K562 (cell line): ENCODE measurements around the gene DUS3L. TPM values are rescaled to one million over a fixed set of nuclear protein-coding genes. Genes with fewer than 3 reads are reported as not detected.

Experiments used
- ATF1 ChIP-seq, 2 experiments: fragments of 450-650 bp in 1 of 2; IDR thresholded peaks; 2 replicates each; pipeline ENCODE4 v1.6.1; 2016; ENCODE audit warnings: missing compliant biosample characterization in 1 of 2, missing genetic modification characterization in 1 of 2
- BACH1 ChIP-seq: fragments of 200-800 bp; sonication (Bioruptor generic); IDR thresholded peaks from 2 replicates; pipeline ENCODE4 v1.6.1; 2016; ENCODE audit warnings: missing genetic modification characterization, missing compliant biosample characterization
- CCNT2 ChIP-seq: IDR thresholded peaks from 2 replicates; pipeline ENCODE4 v1.6.1; 2011; ENCODE audit warnings: borderline replicate concordance, low read depth, mild to moderate bottlenecking, moderate library complexity, mixed read lengths, low read length; ENCODE audit not compliant: insufficient read length; ENCODE audit errors: extremely low read depth
- GATA2 ChIP-seq: sonication (generic); formaldehyde crosslinking; IDR thresholded peaks from 2 replicates; pipeline ENCODE4 v1.4.0; 2020; ENCODE audit warnings: mild to moderate bottlenecking, missing genetic modification reagents
- HNRNPUL1 ChIP-seq: fragments of 200-400 bp; formaldehyde crosslinking; IDR thresholded peaks from 2 replicates; pipeline ENCODE4 v1.6.1; 2017; ENCODE audit warnings: low read length
- MXI1 ChIP-seq: IDR thresholded peaks from 2 replicates; pipeline ENCODE4 v1.6.1; 2011; ENCODE audit warnings: low read depth, mild to moderate bottlenecking, improper control_type of control experiment, low read length
- NFRKB ChIP-seq: fragments of 450-650 bp; IDR thresholded peaks from 2 replicates; pipeline ENCODE4 v1.6.1; 2016; ENCODE audit warnings: low read depth
- REST ChIP-seq, 2 experiments: fragments of 450-650 bp; formaldehyde crosslinking in 1 of 2; IDR thresholded peaks; 2 replicates each; pipeline versions ENCODE4 v1.4.0 to v1.6.1; 2014 to 2020; ENCODE audit warnings: mild to moderate bottlenecking in 2 of 2, borderline replicate concordance in 1 of 2, low read depth in 1 of 2
- TBL1XR1 ChIP-seq, 2 experiments: IDR thresholded peaks; 2 replicates each; pipeline ENCODE4 v1.6.1; 2012; ENCODE audit warnings: improper control_type of control experiment in 2 of 2, low read length in 2 of 2, mild to moderate bottlenecking in 1 of 2
- ZMIZ1 ChIP-seq, 2 experiments: fragments of 150-350 bp in 1 of 2; IDR thresholded peaks; 2 replicates each; pipeline ENCODE4 v1.6.1; 2012 to 2016; ENCODE audit warnings: low read depth in 2 of 2, low read length in 2 of 2, mild to moderate bottlenecking in 1 of 2, moderate library complexity in 1 of 2
- ZNF184 ChIP-seq: sonication (generic); formaldehyde crosslinking; IDR thresholded peaks from 2 replicates; pipeline ENCODE4 v1.5.0; 2020; ENCODE audit warnings: missing genetic modification reagents
- ZNF274 ChIP-seq: IDR thresholded peaks from 2 replicates; pipeline ENCODE4 v1.6.1; 2011; ENCODE audit warnings: low read depth, mild to moderate bottlenecking, low read length, moderate library complexity, borderline replicate concordance
- ZNF589 ChIP-seq: fragments of 200-800 bp; sonication (Bioruptor generic); IDR thresholded peaks from 2 replicates; pipeline ENCODE4 v1.6.1; 2016; ENCODE audit warnings: low read depth, missing genetic modification characterization, missing compliant biosample characterization
- ZZZ3 ChIP-seq: fragments of 450-650 bp; IDR thresholded peaks from 2 replicates; pipeline ENCODE4 v1.6.1; 2016; ENCODE audit warnings: antibody characterized with exemption, mild to moderate bottlenecking, moderate library complexity
- polyA plus RNA-seq, 8 experiments: library from polyadenylated mRNA; depleted of rRNA in 4 of 8; stranded (reverse) in 5 of 8; unstranded in 3 of 8; fragments of >200 nt; fragmentation: Nextera tagmentation in 2 of 8; fragmentation: Illumina TruSeq in 1 of 8; extraction: Ambion mirVana in 2 of 8; extraction: Trizol in 1 of 8; gene quantifications; 2 replicates each; pipeline versions ENCODE4 v1.2.1 to v1.2.3, GENCODE V29; 2011 to 2014; ENCODE audit warnings: inconsistent platforms in 1 of 8, missing spikeins in 1 of 8
- total RNA-seq, 7 experiments: library from RNA; depleted of rRNA in 6 of 7; stranded (reverse); fragments of >200 nt in 6 of 7; fragmentation: Illumina TruSeq in 2 of 7; extraction: Trizol in 2 of 7; gene quantifications; 2 replicates each; pipeline versions ENCODE4 v1.2.1 to v1.2.3, GENCODE V29; 2011 to 2021; ENCODE audit warnings: low replicate concordance in 1 of 7

The DUS3L gene
- total and polyA plus RNA-seq, 9 of the 15 experiments (the other 6 are each of a cell fraction or from before 2014, with no cell fraction given): 1.7 to 102 (median 77.5) TPM

GRCh38 chr19:5799247-5800241, 8.6 kb upstream of the DUS3L start (continued):
- TF ChIP-seq MXI1 (peak; percentile 53; the same call in 1 of the 2 replicates), NFRKB (no peak), ZNF274 (peak; percentile 67; the same call in 1 of the 2 replicates), ZZZ3 (no peak), TBL1XR1 (IDR thresholded peaks at IDR 0.05; ENCODE audit: low read length in 2 of 2) (peak; percentile 16 to 85; a peak in 3 of 4 replicates), ZNF589 (CRISPR knock-in tag) (peak; percentile 97), ZMIZ1 (IDR thresholded peaks at IDR 0.05; ENCODE audit: low read depth in 2 of 2, low read length in 2 of 2) (peak in 1 of 2 experiments; percentile 95; a peak in 2 of 4 replicates), ATF1 (CRISPR knock-in tag; IDR thresholded peaks at IDR 0.05) (no peak), ATF1 (tag; IDR thresholded peaks at IDR 0.05) (peak; percentile 45), HNRNPUL1 (no peak), GATA2 (CRISPR knock-in tag) (peak; percentile 99), BACH1 (tag) (peak; percentile 53; the same call in 1 of the 2 replicates), CCNT2 (peak; percentile 100), REST (IDR thresholded peaks at IDR 0.05; ENCODE audit: borderline replicate concordance) (peak; percentile 69; the same call in 1 of the 2 replicates), REST (CRISPR knock-in tag; IDR thresholded peaks at IDR 0.05; ENCODE audit: low read depth) (no peak), ZNF184 (CRISPR knock-in tag) (no peak)
